H1 (cell line): ENCODE data around the gene ENAH. TPM values are rescaled to one million over a fixed set of nuclear protein-coding genes. Genes with fewer than 3 reads are reported as not detected.

Experiments
- CHD2 ChIP-seq: IDR thresholded peaks from 2 replicates; pipeline ENCODE4 v1.6.1; 2012; ENCODE audit warnings: low read length, improper control_type of control experiment
- CTBP2 ChIP-seq: IDR thresholded peaks from 2 replicates; pipeline ENCODE4 v1.7.0; 2011; ENCODE audit warnings: borderline replicate concordance, mild to moderate bottlenecking, moderate library complexity, mixed read lengths, low read length; ENCODE audit not compliant: insufficient read depth, insufficient read length
- RBBP5 ChIP-seq: IDR thresholded peaks from 2 replicates; pipeline ENCODE4 v1.7.1; 2012; ENCODE audit warnings: low read depth, mild to moderate bottlenecking, inconsistent platforms, low read length, moderate library complexity, borderline replicate concordance
- RFX5 ChIP-seq: IDR thresholded peaks from 2 replicates; pipeline ENCODE4 v1.6.1; 2011; ENCODE audit warnings: low read depth, low read length, improper control_type of control experiment, borderline replicate concordance
- SIRT6 ChIP-seq: IDR thresholded peaks from one replicate; pipeline ENCODE4 v1.7.1; 2012; ENCODE audit warnings: low read length, inconsistent platforms
- SIX5 ChIP-seq: IDR thresholded peaks from 2 replicates; pipeline ENCODE4 v1.6.1; 2011; ENCODE audit warnings: mild to moderate bottlenecking, low read depth, low read length
- SUZ12 ChIP-seq: fragments of 200-600 bp; sonication (generic); IDR thresholded peaks from 2 replicates; pipeline ENCODE4 v1.6.1; 2012; ENCODE audit warnings: mild to moderate bottlenecking, inconsistent platforms, low read length, moderate library complexity, mixed read lengths
- TCF12 ChIP-seq: IDR thresholded peaks from 2 replicates; pipeline ENCODE4 v1.6.1; 2011; ENCODE audit warnings: low read depth, mild to moderate bottlenecking, low read length
- polyA plus RNA-seq, 7 experiments: library from polyadenylated mRNA; depleted of rRNA in 3 of 7; stranded (reverse) in 5 of 7; unstranded in 2 of 7; fragments of >200 nt in 5 of 7; fragments of 200-250 nt in 2 of 7; gene quantifications; 1 replicate in 5 of 7; 2 replicates in 1 of 7; 4 replicates in 1 of 7; pipeline versions ENCODE4 v1.2.1 to v1.2.3, GENCODE V29; 2011 to 2013; ENCODE audit warnings: missing spikeins in 2 of 7, mixed read lengths in 2 of 7
- total RNA-seq: library from RNA; stranded (reverse); fragmentation: NEBNext Ultra II Directional; extraction: Animal tissue kit (Norgen Biotek cat#: 25700); gene quantifications from 2 replicates; pipeline ENCODE4 v1.2.1, GENCODE V29; 2021
- TF ChIP-seq, protein P1 (sequence below): fragments of 300-600 bp; sonication (generic); IDR thresholded peaks from 2 replicates; pipeline ENCODE4 v1.7.1; 2012; ENCODE audit warnings: low read length, moderate library complexity, mild to moderate bottlenecking, inconsistent platforms; ENCODE audit not compliant: insufficient replicate concordance
- TF ChIP-seq, protein P2 (sequence below): IDR thresholded peaks from 2 replicates; pipeline ENCODE4 v1.6.1; 2011; ENCODE audit warnings: low read length, improper control_type of control experiment

The ENAH gene
- total and polyA plus RNA-seq, 2 of the 8 experiments (the other 6 are each of a cell fraction or from before 2014, with no cell fraction given): 39.1 to 335 TPM

- TF ChIP-seq, protein P1, sequence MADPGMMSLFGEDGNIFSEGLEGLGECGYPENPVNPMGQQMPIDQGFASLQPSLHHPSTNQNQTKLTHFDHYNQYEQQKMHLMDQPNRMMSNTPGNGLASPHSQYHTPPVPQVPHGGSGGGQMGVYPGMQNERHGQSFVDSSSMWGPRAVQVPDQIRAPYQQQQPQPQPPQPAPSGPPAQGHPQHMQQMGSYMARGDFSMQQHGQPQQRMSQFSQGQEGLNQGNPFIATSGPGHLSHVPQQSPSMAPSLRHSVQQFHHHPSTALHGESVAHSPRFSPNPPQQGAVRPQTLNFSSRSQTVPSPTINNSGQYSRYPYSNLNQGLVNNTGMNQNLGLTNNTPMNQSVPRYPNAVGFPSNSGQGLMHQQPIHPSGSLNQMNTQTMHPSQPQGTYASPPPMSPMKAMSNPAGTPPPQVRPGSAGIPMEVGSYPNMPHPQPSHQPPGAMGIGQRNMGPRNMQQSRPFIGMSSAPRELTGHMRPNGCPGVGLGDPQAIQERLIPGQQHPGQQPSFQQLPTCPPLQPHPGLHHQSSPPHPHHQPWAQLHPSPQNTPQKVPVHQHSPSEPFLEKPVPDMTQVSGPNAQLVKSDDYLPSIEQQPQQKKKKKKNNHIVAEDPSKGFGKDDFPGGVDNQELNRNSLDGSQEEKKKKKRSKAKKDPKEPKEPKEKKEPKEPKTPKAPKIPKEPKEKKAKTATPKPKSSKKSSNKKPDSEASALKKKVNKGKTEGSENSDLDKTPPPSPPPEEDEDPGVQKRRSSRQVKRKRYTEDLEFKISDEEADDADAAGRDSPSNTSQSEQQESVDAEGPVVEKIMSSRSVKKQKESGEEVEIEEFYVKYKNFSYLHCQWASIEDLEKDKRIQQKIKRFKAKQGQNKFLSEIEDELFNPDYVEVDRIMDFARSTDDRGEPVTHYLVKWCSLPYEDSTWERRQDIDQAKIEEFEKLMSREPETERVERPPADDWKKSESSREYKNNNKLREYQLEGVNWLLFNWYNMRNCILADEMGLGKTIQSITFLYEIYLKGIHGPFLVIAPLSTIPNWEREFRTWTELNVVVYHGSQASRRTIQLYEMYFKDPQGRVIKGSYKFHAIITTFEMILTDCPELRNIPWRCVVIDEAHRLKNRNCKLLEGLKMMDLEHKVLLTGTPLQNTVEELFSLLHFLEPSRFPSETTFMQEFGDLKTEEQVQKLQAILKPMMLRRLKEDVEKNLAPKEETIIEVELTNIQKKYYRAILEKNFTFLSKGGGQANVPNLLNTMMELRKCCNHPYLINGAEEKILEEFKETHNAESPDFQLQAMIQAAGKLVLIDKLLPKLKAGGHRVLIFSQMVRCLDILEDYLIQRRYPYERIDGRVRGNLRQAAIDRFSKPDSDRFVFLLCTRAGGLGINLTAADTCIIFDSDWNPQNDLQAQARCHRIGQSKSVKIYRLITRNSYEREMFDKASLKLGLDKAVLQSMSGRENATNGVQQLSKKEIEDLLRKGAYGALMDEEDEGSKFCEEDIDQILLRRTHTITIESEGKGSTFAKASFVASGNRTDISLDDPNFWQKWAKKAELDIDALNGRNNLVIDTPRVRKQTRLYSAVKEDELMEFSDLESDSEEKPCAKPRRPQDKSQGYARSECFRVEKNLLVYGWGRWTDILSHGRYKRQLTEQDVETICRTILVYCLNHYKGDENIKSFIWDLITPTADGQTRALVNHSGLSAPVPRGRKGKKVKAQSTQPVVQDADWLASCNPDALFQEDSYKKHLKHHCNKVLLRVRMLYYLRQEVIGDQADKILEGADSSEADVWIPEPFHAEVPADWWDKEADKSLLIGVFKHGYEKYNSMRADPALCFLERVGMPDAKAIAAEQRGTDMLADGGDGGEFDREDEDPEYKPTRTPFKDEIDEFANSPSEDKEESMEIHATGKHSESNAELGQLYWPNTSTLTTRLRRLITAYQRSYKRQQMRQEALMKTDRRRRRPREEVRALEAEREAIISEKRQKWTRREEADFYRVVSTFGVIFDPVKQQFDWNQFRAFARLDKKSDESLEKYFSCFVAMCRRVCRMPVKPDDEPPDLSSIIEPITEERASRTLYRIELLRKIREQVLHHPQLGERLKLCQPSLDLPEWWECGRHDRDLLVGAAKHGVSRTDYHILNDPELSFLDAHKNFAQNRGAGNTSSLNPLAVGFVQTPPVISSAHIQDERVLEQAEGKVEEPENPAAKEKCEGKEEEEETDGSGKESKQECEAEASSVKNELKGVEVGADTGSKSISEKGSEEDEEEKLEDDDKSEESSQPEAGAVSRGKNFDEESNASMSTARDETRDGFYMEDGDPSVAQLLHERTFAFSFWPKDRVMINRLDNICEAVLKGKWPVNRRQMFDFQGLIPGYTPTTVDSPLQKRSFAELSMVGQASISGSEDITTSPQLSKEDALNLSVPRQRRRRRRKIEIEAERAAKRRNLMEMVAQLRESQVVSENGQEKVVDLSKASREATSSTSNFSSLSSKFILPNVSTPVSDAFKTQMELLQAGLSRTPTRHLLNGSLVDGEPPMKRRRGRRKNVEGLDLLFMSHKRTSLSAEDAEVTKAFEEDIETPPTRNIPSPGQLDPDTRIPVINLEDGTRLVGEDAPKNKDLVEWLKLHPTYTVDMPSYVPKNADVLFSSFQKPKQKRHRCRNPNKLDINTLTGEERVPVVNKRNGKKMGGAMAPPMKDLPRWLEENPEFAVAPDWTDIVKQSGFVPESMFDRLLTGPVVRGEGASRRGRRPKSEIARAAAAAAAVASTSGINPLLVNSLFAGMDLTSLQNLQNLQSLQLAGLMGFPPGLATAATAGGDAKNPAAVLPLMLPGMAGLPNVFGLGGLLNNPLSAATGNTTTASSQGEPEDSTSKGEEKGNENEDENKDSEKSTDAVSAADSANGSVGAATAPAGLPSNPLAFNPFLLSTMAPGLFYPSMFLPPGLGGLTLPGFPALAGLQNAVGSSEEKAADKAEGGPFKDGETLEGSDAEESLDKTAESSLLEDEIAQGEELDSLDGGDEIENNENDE: no peak
- TF ChIP-seq CTBP2: no peak
- no peak for TF ChIP-seq SIX5
- TF ChIP-seq SIRT6: no peak
- TF ChIP-seq, protein P2, sequence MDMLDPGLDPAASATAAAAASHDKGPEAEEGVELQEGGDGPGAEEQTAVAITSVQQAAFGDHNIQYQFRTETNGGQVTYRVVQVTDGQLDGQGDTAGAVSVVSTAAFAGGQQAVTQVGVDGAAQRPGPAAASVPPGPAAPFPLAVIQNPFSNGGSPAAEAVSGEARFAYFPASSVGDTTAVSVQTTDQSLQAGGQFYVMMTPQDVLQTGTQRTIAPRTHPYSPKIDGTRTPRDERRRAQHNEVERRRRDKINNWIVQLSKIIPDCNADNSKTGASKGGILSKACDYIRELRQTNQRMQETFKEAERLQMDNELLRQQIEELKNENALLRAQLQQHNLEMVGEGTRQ: no peak
- no peak for TF ChIP-seq RBBP5
- no peak for TF ChIP-seq CHD2
- no peak for TF ChIP-seq TCF12
- TF ChIP-seq SUZ12: no peak
- TF ChIP-seq RFX5: no peak
Observed at GRCh38 chr1:225537554-225538251, 115.2 kb downstream of the ENAH start (continued).
